ENCODE measurements around the gene SMS. TPM values are rescaled to one million over a fixed set of nuclear protein-coding genes. Genes with fewer than 3 reads are reported as not detected.

SMS gene
- total RNA-seq, 1 donor from 2014 or later: 172 TPM

- Mint-ChIP-seq H3K4me3 (no peak overlapping the region), H3K27ac (no peak overlapping the region), H3K9me3 (peaks cover 8% of the 10 kb centered on the region), H3K27me3 (ENCODE audit: low read depth) (no peaks in the 10 kb centered on the region), H3K4me1 (peaks cover 48% of the 10 kb centered on the region), H3K36me3 (peaks cover 49% of the 10 kb centered on the region)
- DNase-seq (ENCODE audit: low spot score in 2 of 2, unreplicated experiment in 2 of 2): no peak
- no peak for TF ChIP-seq CTCF (IDR thresholded peaks at IDR 0.05; ENCODE audit: unreplicated experiment)
These were observed 52.8 kb downstream of the SMS start for GRCh38 chrX:21993265-21993664.

DNA sequence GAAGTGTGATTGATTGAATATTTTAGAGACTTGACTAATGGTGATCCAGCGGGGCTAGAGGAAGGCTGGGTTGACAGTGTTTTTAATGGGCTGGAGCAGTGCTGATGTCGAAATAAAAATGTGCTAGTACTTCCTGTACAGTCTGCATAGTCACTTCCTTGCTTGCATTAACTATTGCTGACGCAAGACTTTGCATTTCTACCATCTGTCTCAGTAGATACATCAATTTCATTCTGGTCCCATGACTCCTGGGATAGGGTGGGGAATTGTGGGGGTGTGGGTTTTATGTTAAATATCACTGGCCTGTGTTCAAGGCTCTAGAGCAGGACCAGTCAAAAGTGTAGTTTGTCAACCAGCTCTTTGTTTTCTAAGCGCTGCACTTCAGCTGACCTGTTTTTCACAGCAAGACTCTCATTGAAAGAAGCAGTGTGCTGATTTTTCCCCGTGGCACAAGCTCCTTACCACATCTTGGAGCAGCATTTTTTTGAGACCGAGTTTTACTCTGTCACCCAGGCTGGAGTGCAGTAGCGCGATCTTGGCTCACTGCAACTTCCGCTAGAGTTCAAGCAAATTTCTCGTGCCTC is 56.5 kb downstream of the SMS start:
- Mint-ChIP-seq H3K4me3 (no peak overlapping the region), H3K4me1 (peaks cover 46% of the 10 kb centered on the region), H3K9me3 (peaks cover 10% of the 10 kb centered on the region), H3K36me3 (peaks cover 49% of the 10 kb centered on the region), H3K27ac (peak overlapping the region; percentile 67), H3K27me3 (ENCODE audit: low read depth) (no peaks in the 10 kb centered on the region)
- no peak for TF ChIP-seq CTCF (IDR thresholded peaks at IDR 0.05; ENCODE audit: unreplicated experiment)
- no peak for DNase-seq (ENCODE audit: low spot score in 2 of 2, unreplicated experiment in 2 of 2)

DNA sequence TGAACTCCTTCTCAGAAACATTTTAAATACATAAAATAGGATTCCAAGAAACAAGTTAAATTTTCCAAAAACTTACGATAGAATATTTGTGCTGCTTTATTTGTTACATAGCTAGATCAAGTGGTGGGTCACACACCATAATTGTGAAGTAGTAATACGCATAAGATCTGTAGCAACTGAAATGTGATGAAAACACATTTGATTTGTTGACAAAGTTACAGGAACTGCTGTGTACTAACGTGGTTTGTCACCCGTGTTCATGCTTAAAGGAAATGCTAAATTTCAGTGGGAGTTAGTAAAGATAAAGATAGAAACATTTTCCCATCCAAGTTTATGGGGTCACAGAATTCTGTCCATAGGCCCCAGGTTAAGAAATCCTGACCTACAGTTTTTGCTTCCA is 57.5 kb downstream of the SMS start:
- H3K27me3 Mint-ChIP-seq (ENCODE audit: low read depth): no peaks in the 10 kb centered on the region
- peaks cover 19% of the 10 kb centered on the region for H3K9me3 Mint-ChIP-seq
- H3K4me3 Mint-ChIP-seq: no peak overlapping the region
- H3K4me1 Mint-ChIP-seq: peaks cover 40% of the 10 kb centered on the region
- peak overlapping the region; percentile 67 for H3K27ac Mint-ChIP-seq
- peaks cover 53% of the 10 kb centered on the region for H3K36me3 Mint-ChIP-seq
- TF ChIP-seq CTCF (IDR thresholded peaks at IDR 0.05; ENCODE audit: unreplicated experiment): no peak
- DNase-seq (ENCODE audit: low spot score in 2 of 2, unreplicated experiment in 2 of 2): no peak

DNA sequence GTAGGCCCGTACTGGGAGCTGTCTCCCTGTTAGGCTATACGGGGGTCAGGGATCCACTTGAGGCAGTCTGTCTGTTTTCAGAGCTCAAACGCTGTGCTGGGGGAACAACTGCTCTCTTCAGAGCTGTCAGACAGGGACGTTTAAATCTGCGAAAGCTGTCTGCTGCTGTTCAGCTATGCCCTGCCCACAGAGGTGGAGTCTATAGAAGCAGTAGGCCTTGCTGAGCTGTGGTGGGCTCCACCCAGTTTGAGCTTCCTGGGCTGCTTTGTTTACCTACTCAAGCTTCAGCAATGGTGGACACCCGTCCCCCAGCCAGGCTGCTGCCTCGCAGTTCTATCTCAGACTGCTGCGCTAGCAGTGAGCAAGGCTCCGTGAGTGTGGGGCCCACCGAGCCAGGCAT is 64.4 kb downstream of the SMS start:
- no peak overlapping the region for H3K27ac Mint-ChIP-seq
- no peak for TF ChIP-seq CTCF (IDR thresholded peaks at IDR 0.05; ENCODE audit: unreplicated experiment)
- peaks cover 35% of the 10 kb centered on the region for H3K9me3 Mint-ChIP-seq
- H3K36me3 Mint-ChIP-seq: peaks cover 67% of the 10 kb centered on the region
- H3K4me3 Mint-ChIP-seq: no peak overlapping the region
- DNase-seq (ENCODE audit: low spot score in 2 of 2, unreplicated experiment in 2 of 2): no peak
- H3K27me3 Mint-ChIP-seq (ENCODE audit: low read depth): no peaks in the 10 kb centered on the region
- no peaks in the 10 kb centered on the region for H3K4me1 Mint-ChIP-seq

GRCh38 chrX:22012051-22012450 is 71.5 kb downstream of the SMS start:
- H3K27me3 Mint-ChIP-seq (ENCODE audit: low read depth): no peaks in the 10 kb centered on the region
- TF ChIP-seq CTCF (IDR thresholded peaks at IDR 0.05; ENCODE audit: unreplicated experiment): no peak
- DNase-seq (ENCODE audit: low spot score in 2 of 2, unreplicated experiment in 2 of 2): no peak
- H3K36me3 Mint-ChIP-seq: peaks cover 16% of the 10 kb centered on the region
- H3K9me3 Mint-ChIP-seq: peaks cover 16% of the 10 kb centered on the region
- peaks cover 4% of the 10 kb centered on the region for H3K4me1 Mint-ChIP-seq
- H3K4me3 Mint-ChIP-seq: no peak overlapping the region
- H3K27ac Mint-ChIP-seq: peak overlapping the region; percentile 9

DNA sequence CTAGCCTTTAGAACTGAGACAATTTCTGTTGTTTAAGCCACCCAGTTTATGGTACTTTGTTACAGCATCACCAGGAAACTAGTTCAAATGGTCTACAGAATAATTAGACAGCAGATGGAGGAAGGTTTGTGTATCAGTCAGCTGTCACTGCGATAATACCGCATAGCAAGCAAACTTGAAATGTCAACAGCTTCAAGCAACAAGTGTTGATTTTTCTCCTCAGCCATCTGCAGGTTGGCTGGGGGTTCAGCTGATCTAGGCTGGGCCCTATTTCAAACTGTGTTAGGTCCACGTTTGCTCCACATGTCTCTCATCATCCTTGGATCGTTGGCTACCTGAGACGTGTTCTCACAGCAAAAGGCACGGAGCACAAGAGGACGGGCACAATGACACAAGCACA is 72.4 kb downstream of the SMS start:
- TF ChIP-seq CTCF (IDR thresholded peaks at IDR 0.05; ENCODE audit: unreplicated experiment): no peak
- no peak overlapping the region for H3K27ac Mint-ChIP-seq
- peaks cover 14% of the 10 kb centered on the region for H3K36me3 Mint-ChIP-seq
- H3K9me3 Mint-ChIP-seq: peaks cover 16% of the 10 kb centered on the region
- no peaks in the 10 kb centered on the region for H3K27me3 Mint-ChIP-seq (ENCODE audit: low read depth)
- no peak for DNase-seq (ENCODE audit: low spot score in 2 of 2, unreplicated experiment in 2 of 2)
- H3K4me3 Mint-ChIP-seq: no peak overlapping the region
- peaks cover 4% of the 10 kb centered on the region for H3K4me1 Mint-ChIP-seq

Measured in mesothelial cell of epicardium (in vitro differentiated cells).